ENCODE results near the gene PHACTR1. TPM values are rescaled to one million over a fixed set of nuclear protein-coding genes. Genes with fewer than 3 reads are reported as not detected.

The PHACTR1 gene
- polyA plus RNA-seq, 3 donors: 6.1 to 26.9 (median 7.6) TPM

DNA sequence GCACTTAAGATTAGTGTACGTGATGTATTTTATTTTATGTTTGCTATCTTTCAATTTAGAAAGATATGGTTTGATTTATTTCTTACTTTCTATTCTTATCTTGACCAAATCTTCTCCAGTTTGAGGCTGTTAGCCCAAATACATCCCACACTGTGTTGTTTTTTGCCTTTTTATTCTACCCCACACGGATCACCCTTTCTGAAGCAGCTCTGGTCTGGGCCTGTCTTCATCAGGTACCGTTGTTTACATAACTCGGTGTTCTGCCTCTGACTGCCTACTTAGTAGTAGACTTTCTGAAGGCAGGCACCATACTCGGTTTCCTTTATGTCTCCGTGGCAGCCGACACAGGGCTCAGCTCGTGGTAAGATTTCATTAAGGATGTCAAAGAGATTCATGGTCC is 95.0 kb downstream of the PHACTR1 start:
- no peak overlapping the region for H3K4me2 ChIP-seq (replicated peaks; ENCODE audit: extremely low read depth, low read length, poor library complexity, severe bottlenecking)
- no peak overlapping the region for H3K4me3 Mint-ChIP-seq
- no peak for DNase-seq
- no peaks in the 10 kb centered on the region for H3K27me3 ChIP-seq (ENCODE audit: control insufficient read depth in 2 of 2, insufficient read depth in 2 of 2, low read length in 2 of 2)
- H3K4me1 ChIP-seq (ENCODE audit: control insufficient read depth in 1 of 2, insufficient read depth in 2 of 2, low read length in 2 of 2): no peaks in the 10 kb centered on the region
- no peaks in the 10 kb centered on the region for H4K20me1 ChIP-seq (ENCODE audit: insufficient read depth, low read length)
- peaks cover 0 to 1% (median 0%) of the 10 kb centered on the region in 7 donors for H3K9me3 Mint-ChIP-seq
- peaks cover 0 to 2% (median 0%) of the 10 kb centered on the region in 3 donors for H3K27me3 Mint-ChIP-seq (ENCODE audit: low read depth in 3 of 3)
- H3K27ac Mint-ChIP-seq: no peak overlapping the region
- H3K36me3 ChIP-seq (replicated peaks in 1 of 2; ENCODE audit: control insufficient read depth in 1 of 2, insufficient read depth in 2 of 2, low read length in 2 of 2): no peaks in the 10 kb centered on the region
- no peaks in the 10 kb centered on the region for H3K36me3 Mint-ChIP-seq
- H3K79me2 ChIP-seq (ENCODE audit: insufficient read depth, low read length): no peaks in the 10 kb centered on the region
- no peak overlapping the region for H2AFZ ChIP-seq (ENCODE audit: insufficient read depth, low read depth, low read length, poor library complexity, severe bottlenecking)
- no peak overlapping the region for H3K4me3 ChIP-seq (replicated peaks in 1 of 3; ENCODE audit: low read depth in 2 of 3, low read length in 3 of 3)
- H3K9me3 ChIP-seq (replicated peaks in 1 of 2; ENCODE audit: control insufficient read depth in 1 of 2, insufficient read depth in 1 of 2, low read length in 2 of 2): no peaks in the 10 kb centered on the region
- TF ChIP-seq, protein P1, sequence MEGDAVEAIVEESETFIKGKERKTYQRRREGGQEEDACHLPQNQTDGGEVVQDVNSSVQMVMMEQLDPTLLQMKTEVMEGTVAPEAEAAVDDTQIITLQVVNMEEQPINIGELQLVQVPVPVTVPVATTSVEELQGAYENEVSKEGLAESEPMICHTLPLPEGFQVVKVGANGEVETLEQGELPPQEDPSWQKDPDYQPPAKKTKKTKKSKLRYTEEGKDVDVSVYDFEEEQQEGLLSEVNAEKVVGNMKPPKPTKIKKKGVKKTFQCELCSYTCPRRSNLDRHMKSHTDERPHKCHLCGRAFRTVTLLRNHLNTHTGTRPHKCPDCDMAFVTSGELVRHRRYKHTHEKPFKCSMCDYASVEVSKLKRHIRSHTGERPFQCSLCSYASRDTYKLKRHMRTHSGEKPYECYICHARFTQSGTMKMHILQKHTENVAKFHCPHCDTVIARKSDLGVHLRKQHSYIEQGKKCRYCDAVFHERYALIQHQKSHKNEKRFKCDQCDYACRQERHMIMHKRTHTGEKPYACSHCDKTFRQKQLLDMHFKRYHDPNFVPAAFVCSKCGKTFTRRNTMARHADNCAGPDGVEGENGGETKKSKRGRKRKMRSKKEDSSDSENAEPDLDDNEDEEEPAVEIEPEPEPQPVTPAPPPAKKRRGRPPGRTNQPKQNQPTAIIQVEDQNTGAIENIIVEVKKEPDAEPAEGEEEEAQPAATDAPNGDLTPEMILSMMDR (IDR thresholded peaks at IDR 0.05): no peak
- H3K9ac ChIP-seq (ENCODE audit: insufficient read depth, low read length, poor library complexity, severe bottlenecking): no peak overlapping the region
- intact Hi-C loops (cut with micrococcal nuclease): no loop called here
- H3K27ac ChIP-seq (ENCODE audit: low read depth in 1 of 2, low read length in 2 of 2): no peak overlapping the region
- WGBS (ENCODE audit: insufficient coverage): 45% methylated on average over 7 of the region's 8 CpGs
- peaks cover 10% of the 10 kb centered on the region for H3K4me1 Mint-ChIP-seq

DNA sequence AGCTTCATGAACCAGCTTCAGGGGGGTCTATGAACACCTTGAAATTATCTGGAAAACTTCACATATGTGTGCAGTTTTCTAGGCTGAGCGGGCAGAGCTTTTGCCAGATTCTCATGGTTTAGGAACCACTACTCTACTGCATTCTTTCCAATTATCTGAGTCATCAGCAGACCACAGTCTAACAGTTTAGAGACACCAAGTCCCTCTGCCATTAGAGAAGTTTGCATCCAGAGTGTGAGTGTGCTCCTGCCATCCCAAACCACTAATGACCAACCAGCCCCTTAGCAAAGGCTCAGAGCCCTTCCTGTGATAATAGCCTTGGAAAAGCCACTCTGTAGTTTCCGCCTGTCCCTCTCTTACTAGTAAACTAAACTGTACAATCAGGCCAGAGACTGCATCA is 96.8 kb downstream of the PHACTR1 start:
- H3K27me3 Mint-ChIP-seq (ENCODE audit: low read depth in 3 of 3): peaks cover 0 to 2% (median 0%) of the 10 kb centered on the region in 3 donors
- H3K9me3 Mint-ChIP-seq: peaks cover 0 to 3% (median 0%) of the 10 kb centered on the region in 7 donors
- Histone ChIP-seq H3K27ac (ENCODE audit: low read depth in 1 of 2, low read length in 2 of 2) (no peak overlapping the region), H3K9me3 (replicated peaks in 1 of 2; ENCODE audit: control insufficient read depth in 1 of 2, insufficient read depth in 1 of 2, low read length in 2 of 2) (no peaks in the 10 kb centered on the region), H3K4me2 (replicated peaks; ENCODE audit: extremely low read depth, low read length, poor library complexity, severe bottlenecking) (no peak overlapping the region), H3K79me2 (ENCODE audit: insufficient read depth, low read length) (no peaks in the 10 kb centered on the region), H3K27me3 (ENCODE audit: control insufficient read depth in 2 of 2, insufficient read depth in 2 of 2, low read length in 2 of 2) (no peaks in the 10 kb centered on the region), H3K4me1 (ENCODE audit: control insufficient read depth in 1 of 2, insufficient read depth in 2 of 2, low read length in 2 of 2) (peaks cover 0 to 3% of the 10 kb centered on the region in 2 donors), H3K9ac (ENCODE audit: insufficient read depth, low read length, poor library complexity, severe bottlenecking) (no peak overlapping the region), H4K20me1 (ENCODE audit: insufficient read depth, low read length) (no peaks in the 10 kb centered on the region), H2AFZ (ENCODE audit: insufficient read depth, low read depth, low read length, poor library complexity, severe bottlenecking) (no peak overlapping the region), H3K4me3 (replicated peaks in 1 of 3; ENCODE audit: low read depth in 2 of 3, low read length in 3 of 3) (no peak overlapping the region), H3K36me3 (replicated peaks in 1 of 2; ENCODE audit: control insufficient read depth in 1 of 2, insufficient read depth in 2 of 2, low read length in 2 of 2) (no peaks in the 10 kb centered on the region)
- H3K4me1 Mint-ChIP-seq: peaks cover 13% of the 10 kb centered on the region
- WGBS (ENCODE audit: insufficient coverage): 88% methylated on average over 1 of the region's 2 CpGs
- no peak overlapping the region for H3K27ac Mint-ChIP-seq
- TF ChIP-seq, protein P1 (IDR thresholded peaks at IDR 0.05): no peak
- no peak overlapping the region for H3K4me3 Mint-ChIP-seq
- H3K36me3 Mint-ChIP-seq: no peaks in the 10 kb centered on the region
- no peak for DNase-seq
- intact Hi-C loops (cut with micrococcal nuclease): no loop called here

Measured in CD14-positive monocyte (primary cell).